GM19240 (cell line): ENCODE results near the gene MCAT.
A peak's percentile ranks its signal among the peaks of the same experiment; 100 is the strongest.
"Not testable (repeated sequence)": the region's sequence is repeated elsewhere in the genome, so short reads cannot be mapped to it uniquely, and the experiment has no call there.

Experiments used
- DNase-seq: peaks from one replicate; pipeline ENCODE4 v3.0.0; 2011; ENCODE audit warnings: low spot score; ENCODE audit not compliant: insufficient read length

The MCAT gene

DNA sequence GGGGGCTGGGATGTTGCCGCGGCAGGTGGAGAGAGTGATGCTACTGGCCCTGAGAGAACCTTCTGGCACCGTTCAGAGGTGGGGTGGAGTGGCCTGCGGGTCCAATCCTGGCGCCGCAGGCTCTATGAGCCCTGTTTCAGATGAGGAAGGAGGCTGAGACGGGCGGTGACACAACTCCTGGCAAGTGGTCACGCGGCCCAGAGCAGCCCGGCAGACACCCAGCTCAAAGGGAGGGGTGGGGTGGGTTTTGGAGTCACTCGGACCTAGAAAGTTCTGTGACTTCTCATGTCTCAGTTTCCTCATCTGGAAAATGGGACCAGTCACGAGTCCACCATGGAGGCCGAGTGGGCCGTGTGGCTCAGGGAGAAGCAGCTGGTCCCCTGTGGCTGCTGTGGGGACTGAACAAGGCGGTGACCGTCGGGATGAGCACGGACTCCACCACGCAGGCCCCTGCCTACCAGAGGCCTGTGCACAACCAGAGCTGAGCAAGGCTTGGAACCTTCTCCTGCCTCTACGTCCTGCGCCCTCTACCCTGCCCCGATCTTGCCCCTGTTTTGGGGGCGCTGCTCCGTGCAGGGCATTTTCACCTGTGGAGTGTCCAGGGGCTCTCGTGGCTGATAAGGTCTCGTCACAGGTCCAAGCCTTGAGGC lies 11.8 kb upstream of the MCAT start:
- no peak for DNase-seq

DNA sequence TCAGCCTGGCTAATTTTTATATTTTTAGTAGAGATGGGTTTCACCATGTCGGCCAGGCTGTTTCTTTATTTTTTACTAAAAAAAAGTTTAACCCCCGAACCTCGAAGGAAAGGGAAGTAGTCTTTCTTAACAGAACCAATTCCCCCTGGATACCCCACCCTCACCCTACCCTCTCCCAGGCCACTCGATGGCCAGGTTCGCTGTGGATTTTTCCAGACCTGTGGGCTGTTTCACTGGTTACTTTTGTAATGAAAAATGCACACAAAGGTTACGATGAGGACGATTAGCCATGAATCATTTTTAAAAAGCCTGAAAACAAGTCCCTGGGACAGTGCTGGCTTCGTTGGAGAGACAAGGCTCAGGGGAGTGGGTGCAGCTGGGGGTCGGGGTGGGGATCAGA lies 10.7 kb upstream of the MCAT start:
- DNase-seq: no peak

DNA sequence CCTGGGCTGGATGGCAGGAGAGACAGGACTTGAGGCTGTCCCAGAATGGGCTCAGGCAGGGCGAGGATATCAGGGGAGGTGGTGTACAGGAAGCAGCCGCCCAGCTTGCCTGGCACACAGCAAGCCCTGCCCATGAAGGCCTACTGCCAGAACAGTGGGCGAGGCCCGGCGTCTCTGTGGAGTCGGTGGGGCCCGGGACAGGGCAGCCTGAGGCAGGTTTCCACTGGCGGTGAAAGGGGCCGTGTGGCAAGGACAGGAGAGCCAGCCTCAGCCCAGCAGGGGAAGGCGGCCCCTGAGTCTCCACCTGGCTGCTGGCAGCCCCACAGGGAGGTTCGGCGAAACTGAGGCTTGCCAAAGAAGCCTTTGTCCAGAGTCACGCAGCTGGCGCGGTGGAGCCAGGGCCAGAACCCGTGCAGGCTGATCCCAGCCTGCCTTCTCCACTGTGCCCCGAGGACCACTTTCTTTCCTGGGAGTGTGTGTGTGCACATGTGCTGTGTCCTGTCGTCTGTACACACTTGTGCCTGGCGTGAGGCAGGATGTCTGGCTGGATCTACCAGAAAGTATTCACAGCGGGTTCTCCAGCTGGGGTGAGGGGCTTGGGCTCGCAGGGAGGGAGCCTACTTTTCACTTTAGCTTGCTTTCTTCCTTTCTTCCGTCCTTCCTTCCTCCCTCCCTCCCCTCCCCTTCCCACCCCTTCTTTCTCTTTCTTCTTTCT lies 9.3 kb upstream of the MCAT start:
- DNase-seq: no peak

DNA sequence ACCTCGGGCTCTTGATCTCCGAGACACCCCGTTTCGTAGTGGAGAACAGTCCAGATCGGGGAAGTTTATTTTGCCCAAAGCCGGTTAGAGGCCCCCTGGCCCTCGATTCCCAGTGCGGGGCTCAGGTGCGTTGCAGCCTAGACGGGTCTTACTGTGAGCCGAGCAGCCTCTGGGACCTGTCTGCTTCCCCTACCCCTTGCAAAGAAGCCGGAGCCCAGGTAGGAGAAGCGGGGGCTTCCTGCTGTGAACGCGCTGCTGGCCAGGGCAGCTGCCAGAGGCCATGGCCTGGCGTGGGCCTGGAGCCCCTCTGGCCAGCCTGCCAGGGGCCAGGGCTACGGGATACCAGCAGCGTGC lies 8.8 kb upstream of the MCAT start:
- no peak for DNase-seq

DNA sequence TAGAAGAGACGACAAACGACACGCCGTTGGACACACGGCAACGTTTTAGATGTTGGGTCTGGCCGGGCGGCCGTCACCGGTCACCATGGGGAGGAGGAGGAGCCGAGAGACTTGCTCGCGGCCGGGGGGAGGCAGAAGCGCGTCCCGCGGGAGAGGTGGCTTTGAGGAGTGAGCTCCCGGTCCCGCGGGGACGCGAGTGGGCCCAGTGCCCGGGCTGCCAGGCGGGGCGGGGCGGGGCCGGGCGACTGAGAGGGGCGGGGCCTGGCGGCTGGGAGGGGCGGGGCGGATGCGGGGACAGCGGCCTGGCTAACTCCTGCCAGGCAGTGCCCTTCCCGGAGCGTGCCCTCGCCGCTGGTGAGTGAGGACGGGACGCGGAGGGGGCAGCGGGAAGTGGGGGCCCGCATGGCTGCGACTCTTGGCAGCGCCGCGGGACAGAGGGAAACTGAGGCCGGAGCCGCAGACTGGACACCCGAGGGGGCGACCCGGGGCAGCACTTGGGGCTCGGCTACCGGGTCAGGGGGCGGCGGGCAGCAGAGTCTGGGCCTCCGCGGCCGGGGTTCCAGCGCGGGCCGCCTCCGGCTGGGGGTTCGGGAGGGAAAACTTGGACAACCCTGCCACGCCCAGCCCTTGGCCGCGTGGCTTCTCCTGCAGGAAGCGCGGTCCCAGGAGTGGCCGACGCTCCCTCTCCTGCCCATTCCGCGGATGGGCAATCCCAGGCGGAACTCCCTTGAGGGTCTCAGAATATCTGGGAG lies 8.2 kb upstream of the MCAT start, which contains the start of gene TSPO:
Gene TSPO, plus strand, starts transcription at position 309 of the 752 bp plus-strand sequence. CDS start 7,680 bp downstream, outside the sequence.
- DNase-seq: no peak

DNA sequence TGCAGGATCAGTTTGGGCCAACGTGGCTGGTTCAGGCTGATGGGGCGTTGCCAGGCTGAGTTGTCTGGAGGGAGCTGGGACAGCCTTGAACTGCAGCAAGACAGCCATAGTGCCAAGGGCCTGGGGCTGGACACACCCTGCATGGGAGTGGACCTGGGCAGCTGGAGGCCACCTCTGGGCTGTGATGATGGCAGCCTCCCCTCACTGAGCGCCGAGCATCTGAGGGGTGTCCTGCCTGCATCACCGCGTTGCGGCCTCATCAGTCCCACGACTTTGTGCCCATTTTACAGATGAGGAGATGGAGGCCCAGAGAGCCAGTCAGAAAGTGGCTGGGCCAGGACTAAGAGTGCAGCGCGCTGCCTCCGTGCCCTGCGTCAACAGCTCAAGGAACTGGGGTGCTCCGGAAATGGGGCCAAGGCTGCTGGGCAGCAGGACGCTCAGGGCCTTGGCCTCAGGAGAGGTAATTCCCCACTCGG lies 7.6 kb upstream of the MCAT start:
- DNase-seq: no peak

DNA sequence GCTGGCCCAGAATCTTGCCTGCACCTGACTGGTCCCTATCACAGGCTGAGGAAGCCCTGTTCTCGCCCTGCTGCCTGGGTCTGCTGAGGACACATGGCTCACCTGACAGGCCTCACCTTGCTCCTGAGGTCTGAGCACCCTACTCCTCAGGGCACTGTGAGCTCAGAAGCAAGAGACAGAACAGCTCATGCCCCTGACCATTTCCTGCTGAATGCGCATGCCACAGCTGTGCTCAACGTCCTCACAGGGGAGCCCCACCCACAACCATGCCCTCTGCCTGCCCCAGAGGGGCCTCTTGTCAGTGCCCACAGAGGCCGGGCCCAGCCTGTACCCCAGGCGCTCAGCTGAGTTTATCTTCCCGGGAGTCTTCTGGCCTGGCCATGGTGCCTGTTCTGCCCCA lies 5.4 kb upstream of the MCAT start:
- no peak for DNase-seq

DNA sequence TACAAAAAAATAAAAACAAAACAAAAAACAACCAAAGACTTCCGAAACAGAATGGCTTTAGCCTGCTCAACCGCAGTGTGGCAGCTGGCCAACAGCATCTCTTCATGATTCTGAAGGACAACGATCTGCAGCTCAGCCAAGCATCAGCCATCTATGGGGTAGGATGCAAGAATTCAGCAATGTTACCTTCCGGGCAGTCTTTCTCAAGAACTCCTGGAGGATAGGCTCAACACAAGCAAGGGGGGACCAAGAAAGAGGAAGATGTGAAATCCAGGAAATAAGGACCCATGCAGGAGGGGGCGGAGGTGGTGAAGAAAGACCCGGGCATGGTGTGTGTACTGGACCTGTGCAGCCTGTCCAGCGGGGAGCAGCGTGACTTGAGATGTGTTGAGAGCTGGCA lies 4.6 kb upstream of the MCAT start:
- no peak for DNase-seq

DNA sequence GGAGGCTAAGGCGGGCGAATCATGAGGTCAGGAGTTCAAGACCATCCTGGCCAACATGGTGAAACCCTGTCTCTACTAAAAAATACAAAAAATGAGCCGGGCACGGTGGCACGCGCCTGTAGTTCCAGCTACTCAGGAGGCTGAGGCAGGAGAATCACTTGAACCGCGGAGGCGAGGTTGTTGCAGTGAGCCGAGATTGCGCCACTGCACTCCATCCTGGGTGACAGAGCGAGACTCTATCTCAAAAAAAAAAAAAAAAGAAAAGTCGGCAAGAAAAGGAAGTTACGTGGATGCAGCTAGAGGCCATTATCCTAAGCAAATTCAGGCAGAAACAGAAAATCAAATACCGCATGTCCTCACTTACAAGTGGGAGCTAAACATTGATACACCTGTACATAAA lies 3.1 kb upstream of the MCAT start:
- DNase-seq: not testable (repeated sequence)

DNA sequence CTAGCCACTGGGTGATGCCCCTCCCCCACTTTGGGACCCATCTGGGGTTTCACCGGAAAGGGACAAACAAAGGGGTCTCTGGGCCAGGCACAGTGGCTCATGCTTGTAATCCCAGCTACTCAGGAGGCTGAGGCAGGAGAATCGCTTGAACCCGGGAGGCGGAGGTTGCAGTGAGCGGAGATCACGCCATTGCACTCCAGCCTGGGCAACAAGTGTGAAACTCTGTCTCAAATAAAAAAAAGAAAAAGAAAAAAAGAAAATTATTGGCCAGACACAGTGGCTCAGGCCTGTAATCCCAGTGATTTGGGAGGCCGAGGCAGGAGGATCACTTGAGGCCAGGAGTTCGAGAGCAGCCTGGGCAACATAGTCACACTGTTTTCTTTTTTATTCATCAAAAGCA lies 2.2 kb upstream of the MCAT start:
- not testable (repeated sequence) for DNase-seq

DNA sequence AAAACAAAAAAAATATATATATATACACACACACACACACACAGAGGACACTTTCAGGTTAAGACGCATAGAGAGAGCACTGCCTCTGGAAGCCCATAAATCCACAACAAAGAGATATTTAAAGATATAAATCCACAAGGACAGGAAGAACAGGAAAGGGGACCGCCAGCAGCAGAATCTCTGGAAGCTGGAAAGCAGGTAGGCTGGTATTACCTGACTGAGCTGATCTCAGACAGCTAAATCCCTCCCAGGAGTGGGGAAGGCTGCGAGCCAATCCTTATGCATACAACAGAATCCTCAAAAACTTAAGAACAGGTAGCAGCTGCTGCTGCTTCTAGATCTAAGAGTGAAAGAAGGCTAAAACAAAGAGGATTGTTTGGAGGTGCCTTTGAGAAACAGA lies 1.8 kb upstream of the MCAT start:
- DNase-seq: no peak

DNA sequence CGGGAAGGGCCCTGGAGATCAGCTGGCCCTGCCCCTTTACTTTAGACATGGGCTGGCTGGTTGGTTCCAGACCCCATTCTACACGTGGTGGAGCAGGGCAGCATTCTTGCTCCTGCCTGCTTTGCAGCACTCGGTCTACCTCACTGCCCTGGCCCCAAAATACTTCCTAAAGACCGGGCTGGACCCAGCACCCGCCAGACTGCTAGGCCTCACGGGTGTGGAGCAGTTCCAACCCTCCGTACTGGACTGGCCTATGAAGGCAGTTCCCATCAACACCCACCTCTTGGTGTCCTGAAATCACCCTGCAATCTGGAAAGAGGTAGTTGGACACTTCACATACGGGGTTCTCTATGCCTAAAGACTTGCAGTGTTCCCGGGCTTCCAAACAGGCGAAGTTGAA lies 6.4 kb downstream of the MCAT start:
- no peak for DNase-seq

DNA sequence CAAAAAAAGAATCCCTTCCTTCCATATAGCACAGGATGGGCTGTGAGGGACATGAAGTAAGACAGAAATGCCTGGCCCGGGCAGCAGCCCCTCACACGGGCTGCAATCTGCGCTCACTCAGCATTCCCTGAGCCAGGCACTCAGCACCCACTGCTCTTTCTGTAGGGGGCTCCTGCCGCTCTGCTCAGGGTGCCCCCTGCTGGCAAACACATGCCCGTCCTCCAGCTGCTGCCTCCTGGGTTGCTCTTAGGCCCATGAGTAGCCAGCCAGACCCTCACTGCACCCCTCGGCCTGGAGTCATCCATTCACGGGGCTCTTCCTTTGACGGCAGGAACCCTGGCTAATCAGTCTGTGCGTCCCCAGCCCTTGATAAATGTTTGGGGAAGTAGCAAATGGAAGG lies 6.9 kb downstream of the MCAT start:
- peak; percentile 80 for DNase-seq

DNA sequence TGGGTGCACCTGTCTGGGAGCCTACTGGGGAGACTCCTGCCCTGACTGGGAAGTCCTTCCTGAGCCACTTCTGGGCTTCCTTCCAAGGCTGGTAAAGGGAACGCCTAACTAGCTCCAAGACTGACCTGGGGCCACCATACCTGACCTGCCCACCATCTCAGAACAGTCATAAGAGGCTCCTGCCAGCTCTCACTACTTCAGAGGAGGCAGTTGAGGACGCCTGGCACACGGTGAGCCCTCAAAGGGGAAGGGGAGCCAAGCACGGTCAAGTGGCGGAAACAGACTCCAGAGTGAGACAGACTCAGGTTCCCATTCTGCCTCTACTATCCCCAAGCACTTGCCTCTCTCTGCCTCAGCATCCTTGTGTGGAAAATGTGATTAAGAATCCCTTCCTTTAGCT lies 7.6 kb downstream of the MCAT start:
- DNase-seq: no peak

DNA sequence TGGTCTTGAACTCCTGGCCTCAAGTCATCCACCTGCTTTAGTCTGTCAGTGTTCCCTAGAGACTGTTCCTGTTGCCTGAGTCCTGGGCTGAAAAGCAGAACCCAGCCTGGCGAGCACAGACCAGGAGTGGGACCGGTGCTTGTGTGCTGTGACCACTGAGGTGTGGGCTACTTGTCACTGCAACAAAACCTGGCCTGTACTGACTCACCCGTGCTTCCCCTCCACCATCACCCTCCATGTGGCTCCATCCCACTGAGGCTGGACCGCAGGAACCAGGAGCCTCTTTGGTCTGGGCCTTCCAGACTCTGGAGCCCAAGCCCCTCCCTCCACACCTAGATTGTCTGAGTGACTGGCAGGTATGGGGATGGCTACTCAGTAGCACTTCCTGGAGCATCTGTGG lies 8.6 kb downstream of the MCAT start:
- DNase-seq: no peak

DNA sequence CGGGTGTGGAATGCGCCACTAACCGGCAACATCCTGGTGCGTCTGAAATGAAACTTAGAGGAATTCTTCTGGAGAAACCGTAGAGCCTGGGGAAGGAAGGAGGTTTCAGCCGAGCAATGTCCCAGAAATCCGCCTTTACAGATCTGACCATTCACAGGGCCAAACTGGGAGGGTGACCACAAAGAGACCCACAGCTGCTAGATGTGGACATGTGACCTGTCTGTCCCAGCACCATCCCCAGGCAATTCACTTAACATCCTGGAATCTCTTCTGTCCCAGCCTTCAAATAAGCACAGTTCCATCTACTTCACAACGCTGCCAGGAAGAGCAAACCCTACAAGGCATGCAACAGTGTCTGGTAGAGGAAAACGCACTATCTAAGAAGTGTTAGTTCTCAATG lies 9.8 kb downstream of the MCAT start:
- no peak for DNase-seq

DNA sequence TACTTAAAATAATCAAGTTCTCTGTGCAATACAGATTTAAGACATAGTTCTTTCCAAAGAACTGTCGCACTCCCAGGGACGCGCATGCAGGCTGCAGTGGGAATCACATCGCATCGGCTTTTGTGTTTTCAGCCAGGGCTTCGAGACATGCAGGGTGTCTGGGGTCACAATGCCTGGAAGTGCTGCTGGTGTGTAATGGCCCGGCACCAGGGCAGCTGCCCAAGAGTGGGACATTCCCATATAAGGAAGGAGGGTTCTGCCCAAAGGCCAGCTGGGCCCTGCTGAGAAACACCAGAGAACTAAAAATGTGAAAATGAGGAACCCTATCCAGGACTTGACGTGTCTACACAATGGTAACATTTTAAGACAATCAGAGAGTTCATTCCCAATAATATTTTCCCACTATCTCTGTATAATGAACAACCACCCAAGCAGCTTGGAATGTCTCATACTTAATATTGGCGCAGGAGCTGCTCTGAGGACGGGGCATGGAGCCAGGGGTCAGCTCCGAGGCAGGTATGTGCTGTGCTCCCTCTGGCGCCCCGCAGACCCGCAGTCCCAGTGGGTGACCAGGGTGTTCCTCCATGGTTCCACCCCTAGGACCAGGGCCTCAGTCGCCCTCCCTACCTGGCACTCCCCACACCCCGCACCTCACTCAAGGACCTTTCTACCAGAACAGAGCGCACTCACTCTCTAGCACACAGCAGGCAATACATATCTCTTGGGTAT lies 11.3 kb downstream of the MCAT start:
- no peak for DNase-seq

DNA sequence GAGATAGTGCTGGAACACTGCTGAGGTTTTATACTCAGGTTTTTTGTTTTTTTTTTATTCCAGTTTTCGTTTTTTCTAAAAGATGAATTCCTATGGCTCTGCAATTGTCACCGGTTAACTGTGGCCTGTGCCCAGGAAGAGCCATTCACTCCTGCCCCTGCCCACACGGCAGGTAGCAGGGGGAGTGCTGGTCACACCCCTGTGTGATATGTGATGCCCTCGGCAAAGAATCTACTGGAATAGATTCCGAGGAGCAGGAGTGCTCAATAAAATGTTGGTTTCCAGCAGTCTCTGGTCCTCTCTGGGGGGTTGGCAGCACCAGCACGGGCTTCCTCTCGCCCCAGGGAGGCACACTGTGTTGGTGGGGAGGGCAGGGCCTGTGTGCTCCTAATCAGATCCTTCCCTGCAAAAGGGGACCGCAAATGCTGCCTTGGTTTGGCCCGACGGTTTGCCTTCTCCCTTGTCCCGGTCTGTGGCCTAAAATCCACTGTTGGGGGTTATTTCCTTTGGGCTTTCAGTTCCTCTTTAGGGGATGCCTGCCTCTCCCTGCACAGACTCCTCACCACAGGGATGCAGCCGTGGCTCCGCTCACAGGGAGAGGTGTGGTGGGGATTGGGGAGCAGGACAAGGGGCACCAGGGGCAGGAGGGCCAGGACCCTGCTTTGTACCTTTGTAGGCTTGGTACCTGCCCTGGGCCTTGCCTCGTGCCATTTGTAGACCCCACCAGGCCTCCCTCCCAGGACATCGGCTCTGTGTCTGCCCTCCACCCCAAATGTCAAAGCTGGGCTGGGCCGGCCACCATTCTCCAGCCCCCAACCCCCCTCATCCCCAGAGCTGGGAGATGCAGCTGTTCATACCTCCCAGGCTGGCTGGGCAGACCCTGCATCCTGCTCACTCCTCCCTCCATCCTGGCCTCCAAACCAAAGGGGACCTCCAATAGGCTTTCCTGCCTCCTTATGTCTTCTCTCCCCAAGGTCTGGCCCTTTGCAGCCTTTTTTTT lies 13.5 kb downstream of the MCAT start:
- no peak for DNase-seq

DNA sequence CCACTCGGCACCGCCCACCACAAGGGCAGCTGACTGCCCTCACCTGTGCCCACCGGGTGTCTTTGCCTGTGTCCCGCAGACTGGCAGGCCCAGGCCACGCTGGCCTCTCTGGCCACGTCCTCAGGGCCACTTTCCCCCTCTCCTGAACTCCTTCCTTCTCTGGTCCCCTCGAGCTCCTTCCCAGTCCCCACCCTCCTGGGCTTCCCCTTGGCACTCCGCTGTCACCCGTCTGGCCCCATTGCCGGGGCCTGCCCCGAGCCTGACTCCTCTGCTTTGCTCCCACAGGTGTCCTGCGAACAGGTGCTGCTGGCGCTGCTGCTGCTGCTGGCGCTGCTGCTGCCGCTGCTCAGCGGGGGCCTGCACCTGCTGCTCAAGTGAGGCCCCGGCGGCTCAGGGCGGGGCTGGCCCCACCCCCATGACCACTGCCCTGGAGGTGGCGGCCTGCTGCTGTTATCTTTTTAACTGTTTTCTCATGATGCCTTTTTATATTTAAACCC lies 14.2 kb downstream of the MCAT start:
- no peak for DNase-seq

DNA sequence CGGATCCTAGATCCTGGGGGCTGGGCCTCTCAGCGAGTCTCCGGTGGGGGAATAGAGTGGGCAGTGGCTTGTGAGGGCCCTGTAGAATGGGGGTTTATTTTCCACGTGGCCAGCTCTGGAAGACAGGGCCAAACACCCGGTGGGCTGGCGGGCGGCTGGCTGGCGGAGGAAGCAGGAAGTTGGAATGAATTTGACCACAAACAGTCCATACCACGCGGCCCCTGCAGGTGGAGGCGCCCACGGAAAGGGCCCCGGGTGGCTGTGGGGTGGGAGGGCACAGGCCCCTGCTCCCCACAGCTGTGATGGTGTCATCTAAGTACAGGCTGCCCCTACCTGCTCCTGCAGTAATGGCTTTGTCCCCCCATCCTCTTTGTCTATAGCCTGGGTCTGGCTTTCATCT lies 15.1 kb downstream of the MCAT start:
- no peak for DNase-seq
